BJ (cell line): ENCODE measurements around the gene SGF29. TPM values are rescaled to one million over a fixed set of nuclear protein-coding genes. Genes with fewer than 3 reads are reported as not detected.

Source experiments
- CTCF ChIA-PET: fragments of 350-600 bp; formaldehyde crosslinking; extraction: SDS; loops from one replicate; lab custom pipeline; 2021; ENCODE audit warnings: antibody characterized with exemption, inconsistent platforms; lab: Yijun Ruan, JAX
- POLR2A ChIA-PET: fragments of 300-600 bp; sonication (Branson Sonifier 250); formaldehyde crosslinking; extraction: SDS; loops from one replicate; lab custom pipeline; 2021; ENCODE audit warnings: antibody characterized with exemption; lab: Charles Lee
- DNase-seq: peaks from one replicate; pipeline ENCODE4 v3.0.0-alpha.2; 2011; ENCODE audit warnings: low read depth
- H3K27me3 ChIP-seq: 2 replicates; pipeline ENCODE4 v1.6.0; 2011; ENCODE audit warnings: low read length; ENCODE audit not compliant: control insufficient read depth, insufficient read depth
- H3K36me3 ChIP-seq: 2 replicates; pipeline ENCODE4 v1.5.1; 2011; ENCODE audit warnings: low read length; ENCODE audit not compliant: control insufficient read depth, insufficient read depth
- H3K4me3 ChIP-seq: 2 replicates; pipeline ENCODE4 v1.5.1; 2011; ENCODE audit warnings: low read depth, mild to moderate bottlenecking, control low read depth, low read length
- CTCF ChIP-seq: IDR thresholded peaks from 2 replicates; pipeline ENCODE4 v1.5.1; 2011; ENCODE audit warnings: low read depth, mild to moderate bottlenecking, control low read depth, inconsistent platforms, low read length, moderate library complexity; ENCODE audit not compliant: insufficient read depth
- polyA plus RNA-seq: library from polyadenylated mRNA; depleted of rRNA; stranded (reverse); fragments of >200 nt; gene quantifications from 2 replicates; pipeline ENCODE4 v1.2.3, GENCODE V29; 2011

Gene SGF29
- polyA plus RNA-seq, 1 experiment = 2.4 TPM

DNA sequence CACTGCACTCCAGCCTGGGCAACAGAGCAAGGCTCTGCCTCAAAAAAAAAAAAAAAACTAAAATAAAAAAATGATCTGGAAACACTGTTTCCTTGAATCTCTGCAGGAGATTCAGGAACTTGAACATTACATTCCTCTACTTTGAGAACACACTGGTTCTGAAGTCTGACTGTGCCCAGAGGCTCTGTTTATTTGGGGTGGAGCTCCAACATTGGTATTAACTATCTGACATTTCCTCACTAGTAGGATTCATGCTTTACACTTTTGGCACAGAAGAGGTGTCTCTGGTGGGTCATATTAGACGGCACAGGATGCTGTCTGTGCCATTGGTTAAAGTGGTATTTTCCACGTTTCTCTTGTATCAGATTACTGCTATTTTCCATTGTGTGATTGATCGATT lies 32.7 kb downstream of the SGF29 start:
- Histone ChIP-seq H3K27me3 (no peaks in the 10 kb centered on the region), H3K36me3 (peaks cover 7% of the 10 kb centered on the region), H3K4me3 (no peak overlapping the region)
- ChIA-PET CTCF (no interaction called here), POLR2A (no interaction called here)
- DNase-seq = no peak
- TF ChIP-seq CTCF = no peak

DNA sequence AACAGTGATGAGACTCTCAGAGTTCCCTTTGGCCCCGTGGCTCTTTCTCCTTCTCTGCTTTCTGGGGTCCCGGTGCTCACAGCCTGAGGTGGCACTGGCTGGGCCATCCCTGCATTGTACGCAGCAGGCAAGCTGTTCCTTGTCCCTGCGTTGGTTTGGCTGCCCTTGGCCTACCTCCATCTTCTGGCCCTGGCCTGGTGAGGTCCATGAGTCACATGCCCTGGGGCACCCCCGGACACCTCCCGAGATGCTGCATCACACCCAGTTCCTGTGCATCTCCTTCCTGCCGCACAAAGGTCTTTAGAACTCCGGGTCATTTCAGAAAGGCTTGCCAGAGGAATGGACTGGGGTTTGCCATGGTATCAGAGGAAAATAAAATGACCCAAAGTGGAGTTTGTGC lies 33.7 kb downstream of the SGF29 start:
- no peak overlapping the region for H3K4me3 ChIP-seq
- peaks cover 7% of the 10 kb centered on the region for H3K36me3 ChIP-seq
- DNase-seq = no peak
- H3K27me3 ChIP-seq = no peaks in the 10 kb centered on the region
- ChIA-PET CTCF (no interaction called here), POLR2A (no interaction called here)
- TF ChIP-seq CTCF = no peak

GRCh38 chr16:28589069-28589468 lies 35.3 kb downstream of the SGF29 start:
- ChIA-PET CTCF (no interaction called here), POLR2A (no interaction called here)
- Histone ChIP-seq H3K27me3 (no peaks in the 10 kb centered on the region), H3K4me3 (no peak overlapping the region), H3K36me3 (peaks cover 7% of the 10 kb centered on the region)
- DNase-seq = no peak
- no peak for TF ChIP-seq CTCF

DNA sequence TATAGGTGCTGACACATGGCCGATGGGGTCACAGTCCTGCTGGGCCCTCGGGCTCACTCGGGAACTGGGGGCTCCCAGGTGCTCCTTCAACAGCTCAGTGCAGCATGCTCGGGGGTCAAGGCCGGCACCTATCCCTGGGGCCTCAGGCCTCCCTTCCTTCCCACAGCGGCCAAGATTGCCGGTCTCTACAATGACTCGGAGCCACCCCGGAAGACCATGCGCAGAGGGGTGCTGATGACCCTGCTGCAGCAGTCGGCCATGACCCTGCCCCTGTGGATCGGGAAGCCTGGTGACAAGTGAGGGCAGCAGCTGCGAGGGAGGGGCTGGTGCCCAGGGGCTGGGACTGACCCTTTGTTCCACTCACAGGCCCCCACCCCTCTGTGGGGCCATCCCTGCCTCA lies 36.2 kb downstream of the SGF29 start:
- ChIA-PET CTCF (no interaction called here), POLR2A (no interaction called here)
- H3K27me3 ChIP-seq = no peaks in the 10 kb centered on the region
- no peak for TF ChIP-seq CTCF
- H3K4me3 ChIP-seq = no peak overlapping the region
- H3K36me3 ChIP-seq = peaks cover 7% of the 10 kb centered on the region
- no peak for DNase-seq

GRCh38 chr16:28590384-28591340 lies 36.9 kb downstream of the SGF29 start:
- ChIA-PET POLR2A (no interaction called here), CTCF (no interaction called here)
- TF ChIP-seq CTCF = no peak
- Histone ChIP-seq H3K4me3 (no peak overlapping the region), H3K36me3 (peaks cover 7% of the 10 kb centered on the region), H3K27me3 (no peaks in the 10 kb centered on the region)
- no peak for DNase-seq
